NCI-H1417 treated with DMSO at 0.1 percent for 48 hours (cell line): ENCODE results near the gene PRPF18.

Source experiments
- DNase-seq: peaks from one replicate; lab custom pipeline; 2025; lab: John Stamatoyannopoulos, UW

Gene PRPF18

DNA sequence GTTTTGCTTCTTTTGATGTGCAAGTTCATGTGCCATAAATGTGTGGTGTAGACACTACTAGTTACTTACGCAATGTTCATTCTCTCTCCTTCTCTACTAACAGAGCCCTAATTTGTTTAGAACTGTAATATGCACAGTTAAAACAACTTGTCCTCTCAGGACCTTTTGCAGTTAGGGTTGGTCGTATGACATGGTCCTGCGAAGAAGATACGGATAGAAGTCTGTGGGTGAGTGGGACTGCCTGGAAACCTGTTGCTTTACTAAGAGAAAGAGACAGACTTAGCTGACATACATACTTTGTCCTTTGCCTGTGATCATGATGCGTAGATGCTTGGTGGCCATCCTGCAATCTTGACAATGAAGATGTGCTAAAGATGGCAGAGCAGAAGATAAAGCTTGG is 51.1 kb downstream of the PRPF18 start:
- no peak for DNase-seq

DNA sequence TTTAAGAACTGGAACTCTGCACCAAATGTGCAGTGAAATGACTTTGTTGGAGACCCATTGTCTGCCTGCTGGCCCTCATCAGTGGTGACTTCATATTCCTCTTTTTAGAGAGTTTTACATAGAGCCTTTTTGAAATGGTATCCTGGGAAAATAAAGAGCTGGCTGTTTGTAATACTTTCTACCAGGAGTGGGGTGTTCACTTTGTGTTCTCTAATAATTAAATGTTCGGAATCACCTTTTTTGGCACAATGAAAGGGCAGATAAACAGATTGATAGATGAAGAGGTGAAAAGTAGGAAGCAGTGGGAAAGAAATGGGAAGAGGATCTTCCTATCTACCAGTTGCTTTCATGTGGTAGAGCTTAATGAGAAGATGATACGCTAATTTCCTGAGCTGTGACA is 55.5 kb downstream of the PRPF18 start:
- DNase-seq: no peak

DNA sequence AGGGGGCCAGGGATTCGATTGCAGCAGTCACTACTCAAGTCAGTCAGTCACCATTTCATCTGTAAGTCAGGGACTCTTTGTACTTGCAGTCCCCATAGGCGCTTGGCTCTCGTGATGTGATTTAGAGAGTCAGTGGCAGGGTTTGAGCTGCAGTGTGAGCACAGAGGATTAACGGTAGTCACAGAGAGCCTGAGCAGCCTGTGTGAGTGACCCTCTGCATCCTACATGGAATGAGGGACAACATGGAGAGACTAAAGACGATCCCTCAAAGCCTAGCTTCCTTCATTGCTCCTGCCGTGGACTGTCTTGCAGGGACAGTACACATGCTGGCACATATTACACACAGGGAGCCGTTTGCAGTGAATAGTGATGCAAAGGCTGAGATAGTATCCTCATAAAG is 56.3 kb downstream of the PRPF18 start:
- no peak for DNase-seq

DNA sequence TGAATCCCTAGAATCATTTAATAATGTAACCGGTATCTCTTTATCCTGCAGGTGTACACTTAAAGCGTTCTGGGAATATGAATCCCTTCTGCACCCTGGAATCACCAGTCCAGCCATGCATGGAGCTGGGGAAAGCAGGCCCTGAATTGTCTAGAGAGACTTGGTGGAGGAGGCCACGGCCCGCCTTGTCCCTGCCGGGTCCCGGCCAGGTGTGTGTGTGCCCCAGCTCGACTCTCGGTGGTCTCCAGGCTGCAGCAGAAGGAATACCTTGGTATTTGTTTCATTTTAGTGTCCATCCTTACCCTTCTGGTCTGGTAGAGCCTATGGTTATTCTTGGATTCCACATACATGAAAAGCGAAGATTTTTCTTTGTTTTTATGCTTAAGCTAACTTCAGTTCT is 58.1 kb downstream of the PRPF18 start:
- DNase-seq: no peak

DNA sequence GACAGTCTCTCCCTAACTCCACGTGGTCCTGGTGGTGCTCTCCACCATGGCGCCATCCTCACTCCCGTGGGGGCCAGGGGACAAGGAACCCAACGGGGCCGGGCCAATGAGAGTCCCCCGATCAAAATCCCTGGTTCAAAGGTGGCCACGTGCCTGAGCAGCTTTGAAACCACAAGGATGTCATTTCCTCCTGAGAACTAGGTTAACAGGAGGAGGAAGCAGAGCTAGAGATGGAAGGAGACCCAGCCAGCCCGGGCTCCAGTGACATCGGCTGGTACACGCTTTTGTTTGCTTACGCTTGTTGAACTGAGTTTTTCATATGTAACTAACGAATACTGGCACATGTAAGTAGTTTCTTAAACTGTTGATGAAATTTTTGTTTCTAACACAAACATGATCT is 61.7 kb downstream of the PRPF18 start:
- DNase-seq: no peak

DNA sequence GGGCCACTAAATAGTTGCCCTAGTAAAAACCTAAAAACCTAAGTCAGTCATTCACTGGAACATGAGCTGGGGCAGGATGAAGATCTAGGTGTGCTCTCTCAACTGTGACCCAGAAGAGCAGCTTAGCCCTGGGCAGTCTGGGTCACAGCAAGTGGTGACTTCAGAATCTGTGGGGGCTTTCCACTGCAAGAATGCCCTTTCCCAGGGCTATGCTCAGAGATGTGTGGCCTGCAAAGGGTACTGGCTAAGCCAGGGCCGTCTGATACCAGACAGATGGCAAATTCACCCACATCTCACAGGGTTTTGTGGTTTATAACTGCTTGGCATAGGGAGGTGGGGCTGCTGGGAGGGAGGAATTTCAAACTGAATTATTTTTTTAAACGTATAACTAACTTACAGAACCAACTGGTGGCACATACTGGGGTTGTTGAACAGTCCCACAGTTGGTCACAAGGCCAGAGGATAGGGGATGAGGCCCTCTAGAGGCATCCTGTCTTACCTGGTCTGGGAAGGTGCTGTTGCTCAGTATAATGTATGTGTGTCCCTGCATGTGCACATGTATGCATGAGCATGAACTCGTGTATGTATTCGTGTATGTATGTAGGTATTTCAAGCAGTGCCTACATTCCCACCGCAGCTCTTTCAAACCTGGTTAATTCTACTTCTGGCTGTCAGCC is 63.2 kb downstream of the PRPF18 start:
- no peak for DNase-seq

DNA sequence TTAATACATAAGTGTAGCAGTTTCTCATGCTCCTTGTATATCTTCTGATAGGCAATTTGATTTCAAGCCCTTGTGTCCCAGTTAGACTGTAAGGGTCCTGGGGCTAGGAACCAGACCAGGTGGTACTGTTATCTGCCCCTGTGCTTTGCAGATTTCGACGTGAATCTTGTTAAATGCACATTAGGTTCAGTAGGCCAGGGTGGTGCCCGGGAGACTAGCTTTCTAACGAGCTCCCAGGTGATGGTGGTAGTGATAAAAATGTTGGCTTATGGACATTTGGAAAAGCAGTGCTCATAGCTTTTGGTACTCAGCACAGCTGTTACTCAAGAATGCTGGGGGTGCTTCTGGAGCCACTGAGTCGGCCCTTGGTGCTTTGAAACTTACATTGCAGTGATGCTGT is 64.2 kb downstream of the PRPF18 start:
- no peak for DNase-seq

DNA sequence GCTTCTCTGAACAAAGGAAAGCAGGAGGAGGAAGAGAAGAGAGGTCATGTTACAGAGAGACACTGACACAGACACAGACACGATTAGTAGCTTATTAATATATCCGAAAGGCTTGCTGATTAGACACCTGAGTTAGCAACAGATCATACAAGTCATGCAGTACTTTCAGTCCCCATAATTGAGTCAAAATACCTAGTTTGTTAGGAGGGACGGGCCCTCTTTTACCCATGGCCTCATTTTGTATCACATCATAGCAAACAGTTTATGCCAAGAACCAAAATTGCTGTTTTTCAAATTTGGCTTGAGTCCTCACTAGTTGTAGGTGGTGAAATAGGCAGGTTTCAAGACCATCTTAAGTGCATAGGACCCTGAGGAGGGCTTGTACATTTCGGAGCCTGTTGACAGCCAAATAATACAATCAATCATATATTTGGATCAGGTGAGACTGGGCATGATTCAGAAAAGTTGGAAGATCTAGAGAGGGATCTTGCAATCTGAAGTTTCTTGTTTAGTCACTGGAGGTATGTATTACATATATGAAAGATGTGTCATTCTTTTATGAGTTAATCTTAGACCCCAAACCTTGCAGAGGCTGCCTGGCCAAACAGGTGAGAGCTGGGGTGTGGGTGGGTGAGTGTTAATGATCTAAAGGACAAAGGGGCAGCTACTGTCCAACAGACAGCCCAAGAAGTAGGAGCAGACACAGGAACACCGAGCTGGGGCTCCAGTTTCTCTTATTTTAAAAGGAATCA is 65.4 kb downstream of the PRPF18 start:
- no peak for DNase-seq

DNA sequence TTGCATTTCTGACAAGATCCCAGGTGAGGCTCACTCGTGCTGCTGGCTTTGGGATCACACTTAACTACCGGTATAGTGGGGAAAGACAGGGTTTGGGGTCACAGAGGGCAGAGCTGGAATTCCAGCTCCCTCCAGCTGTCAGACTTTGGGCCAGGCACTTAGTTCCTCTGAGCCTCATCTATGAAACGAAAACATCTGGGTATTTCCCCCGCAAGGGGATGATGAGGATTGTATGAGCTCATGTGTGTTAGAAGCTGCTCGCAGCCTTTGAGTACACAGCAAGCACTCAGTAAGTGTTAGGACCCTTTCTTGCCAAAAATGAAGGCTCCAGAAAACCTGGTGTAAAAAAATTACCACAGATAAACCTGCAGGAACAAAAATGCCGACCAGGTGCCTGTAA is 66.1 kb downstream of the PRPF18 start:
- no peak for DNase-seq

DNA sequence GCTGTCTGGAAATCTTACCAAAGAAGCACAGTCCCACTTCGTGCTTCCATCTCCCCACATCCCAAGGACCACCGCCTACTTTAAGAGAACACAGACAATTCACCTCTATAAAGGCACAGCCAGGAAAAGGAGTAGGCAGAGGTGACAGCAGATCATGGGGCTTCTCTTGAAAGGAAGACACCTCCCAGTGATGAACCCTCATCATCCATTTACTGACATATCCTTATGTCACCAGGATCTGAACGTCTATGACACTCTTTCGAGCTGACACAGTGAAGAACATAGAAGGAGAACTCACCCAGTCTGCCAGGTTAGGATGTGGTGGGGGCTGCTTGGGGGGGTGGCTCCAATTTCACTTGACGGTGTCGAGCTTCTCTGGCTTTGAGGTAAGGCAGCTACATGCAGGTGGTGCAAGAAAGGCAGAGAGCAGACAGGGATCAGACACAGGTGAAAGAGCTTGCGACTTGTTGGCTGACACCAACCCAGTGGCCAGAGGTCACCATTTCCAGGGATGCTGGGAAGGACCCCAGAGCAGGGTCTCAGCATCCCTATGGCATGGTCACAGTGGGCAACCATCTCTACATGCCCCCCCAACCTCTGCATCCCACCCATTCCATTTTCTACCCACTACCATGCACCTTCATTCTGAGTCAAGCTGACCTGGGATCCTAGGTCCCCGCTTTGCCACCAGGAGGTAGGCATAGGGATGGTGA is 67.5 kb downstream of the PRPF18 start:
- DNase-seq: no peak

DNA sequence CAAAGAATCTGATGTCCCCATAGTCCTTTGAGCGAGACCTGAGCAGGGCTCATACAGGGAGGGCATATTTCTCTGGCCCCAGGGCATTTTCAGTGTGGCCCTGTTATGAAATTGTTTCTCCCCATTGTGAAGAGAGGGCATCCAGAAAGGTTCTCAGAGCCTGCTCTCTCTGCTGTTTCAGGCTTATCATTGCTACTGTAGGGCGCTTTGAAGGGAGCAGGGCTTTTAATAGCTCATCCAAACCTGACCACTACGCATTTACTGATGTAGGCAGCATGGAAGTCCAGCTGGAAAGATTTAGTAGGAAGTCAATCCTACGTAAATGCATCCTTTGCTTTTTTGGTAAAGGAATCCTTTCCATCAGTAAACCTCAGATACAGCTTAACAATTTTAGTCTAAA is 68.1 kb downstream of the PRPF18 start:
- no peak for DNase-seq

DNA sequence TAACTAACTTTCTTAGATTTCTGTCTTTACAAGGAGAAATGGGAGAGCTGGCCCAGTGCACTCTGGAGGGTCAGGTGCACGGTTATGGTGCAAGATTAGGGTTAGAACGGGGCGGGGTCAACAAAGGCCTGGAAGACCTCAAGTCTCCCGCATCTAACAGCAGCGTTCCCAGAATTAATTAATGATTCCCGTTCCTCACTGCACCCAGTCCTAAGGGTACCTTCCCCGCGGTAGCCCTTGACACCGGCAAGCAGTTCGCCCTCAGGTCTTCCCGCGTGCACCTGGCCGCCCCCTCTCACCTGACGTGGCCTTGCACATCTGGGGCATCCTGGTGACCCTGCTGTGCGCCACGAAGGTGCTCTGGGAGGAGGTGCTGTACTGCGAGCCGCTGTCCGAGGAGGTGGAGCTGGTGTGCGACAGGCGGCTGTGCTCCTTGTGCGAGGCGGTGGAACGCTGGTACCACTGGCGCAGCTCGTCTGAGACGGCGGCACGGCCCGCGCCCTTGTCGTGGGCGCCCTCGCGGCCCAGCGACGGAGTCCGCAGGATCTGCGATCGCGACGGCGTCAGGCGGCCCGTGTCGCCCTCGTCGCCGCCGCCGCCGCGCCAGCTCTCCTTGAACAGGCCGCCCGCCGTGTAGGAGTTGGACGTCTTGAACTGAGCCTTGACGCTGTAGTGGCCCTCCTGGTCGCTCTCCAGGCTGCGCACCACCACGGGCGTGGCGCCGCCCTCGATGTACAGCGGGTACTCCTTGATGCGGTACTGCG is 69.8 kb downstream of the PRPF18 start:
- DNase-seq: no peak

DNA sequence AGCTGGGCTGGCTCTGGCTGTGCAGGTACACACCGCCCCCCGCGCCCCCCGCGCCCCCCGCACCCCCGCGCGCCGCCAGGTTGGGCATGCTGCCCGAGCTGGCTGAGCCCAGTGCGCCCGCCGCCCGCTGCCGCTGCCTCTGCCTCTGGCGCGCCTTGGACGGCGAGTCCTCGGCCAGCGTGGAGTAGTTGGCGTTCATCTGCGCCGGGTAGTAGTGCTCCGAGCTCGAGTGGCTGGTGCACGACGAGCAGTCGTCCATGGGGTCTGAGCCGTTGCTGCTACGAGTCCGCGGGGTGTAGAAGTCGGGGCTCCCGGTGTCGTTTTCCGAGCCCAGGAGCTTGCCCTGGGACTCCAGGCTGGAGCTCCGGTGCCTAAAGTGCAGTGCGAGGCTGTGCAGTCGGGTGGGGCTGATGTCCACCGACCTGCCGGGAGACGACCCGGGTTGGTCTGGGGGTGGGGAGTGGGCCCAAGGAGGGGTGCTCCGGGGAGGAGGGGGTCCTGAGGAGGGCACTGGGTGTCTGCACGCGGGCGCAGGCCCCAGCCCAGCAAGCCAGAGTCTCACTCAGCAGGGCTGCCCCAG is 70.4 kb downstream of the PRPF18 start:
- no peak for DNase-seq

DNA sequence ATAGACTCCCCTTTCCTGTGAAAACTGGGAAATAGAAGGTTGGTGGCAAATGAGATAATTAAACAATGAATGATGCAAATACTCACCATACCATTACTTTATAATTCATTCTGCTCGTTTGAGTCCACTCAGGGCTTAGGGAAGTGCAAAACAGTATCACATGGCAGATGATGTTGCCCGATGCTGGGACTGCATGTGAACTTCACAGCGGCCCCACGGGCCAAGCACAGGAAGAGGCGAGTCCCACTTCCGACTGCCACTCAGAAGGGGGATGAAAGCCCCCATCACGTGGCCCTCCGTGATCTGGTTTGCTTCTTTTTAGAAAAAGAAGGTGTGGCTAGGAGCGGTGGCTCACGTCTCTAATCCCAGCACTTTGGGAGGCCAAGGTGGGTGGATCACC is 71.5 kb downstream of the PRPF18 start:
- DNase-seq: no peak

DNA sequence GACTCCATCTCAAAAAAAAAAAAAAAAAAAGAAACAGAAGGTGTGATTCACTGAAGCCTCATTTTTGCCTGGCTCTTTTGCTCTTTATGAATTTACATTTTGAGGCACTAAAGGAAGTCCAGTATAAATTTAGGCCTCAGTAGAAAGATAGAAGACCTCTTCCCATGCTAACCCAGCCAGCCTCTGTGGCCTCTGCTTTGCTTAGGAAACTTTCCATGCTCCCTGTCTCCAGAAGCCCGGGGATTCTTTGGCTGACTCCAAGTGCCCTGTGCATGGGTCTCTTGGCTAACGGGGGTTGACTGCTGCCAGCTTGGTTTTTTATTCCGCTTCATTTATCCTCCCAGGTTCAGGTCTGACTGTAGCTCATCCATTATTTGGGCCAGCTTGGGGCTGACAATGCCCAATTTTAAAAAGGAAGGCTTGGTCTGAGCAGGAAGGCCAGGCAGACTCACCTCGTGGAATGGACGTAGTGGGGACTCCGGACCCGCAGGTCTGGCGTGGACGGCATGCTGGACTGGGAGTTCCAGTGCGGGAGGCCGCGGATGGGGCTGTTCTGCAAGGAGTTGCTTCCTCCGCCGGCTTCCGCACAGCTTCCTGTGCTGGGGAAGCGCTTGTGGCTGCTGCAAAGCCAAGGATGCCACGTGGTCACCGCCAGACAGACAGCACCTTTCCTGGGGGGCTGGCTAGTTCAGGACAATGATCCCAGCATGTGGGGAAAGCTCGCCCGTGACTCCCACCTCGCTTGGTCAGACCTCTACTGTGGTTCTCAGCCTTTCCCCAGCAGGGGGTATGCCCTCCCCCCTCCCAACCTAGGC is 72.3 kb downstream of the PRPF18 start:
- no peak for DNase-seq

DNA sequence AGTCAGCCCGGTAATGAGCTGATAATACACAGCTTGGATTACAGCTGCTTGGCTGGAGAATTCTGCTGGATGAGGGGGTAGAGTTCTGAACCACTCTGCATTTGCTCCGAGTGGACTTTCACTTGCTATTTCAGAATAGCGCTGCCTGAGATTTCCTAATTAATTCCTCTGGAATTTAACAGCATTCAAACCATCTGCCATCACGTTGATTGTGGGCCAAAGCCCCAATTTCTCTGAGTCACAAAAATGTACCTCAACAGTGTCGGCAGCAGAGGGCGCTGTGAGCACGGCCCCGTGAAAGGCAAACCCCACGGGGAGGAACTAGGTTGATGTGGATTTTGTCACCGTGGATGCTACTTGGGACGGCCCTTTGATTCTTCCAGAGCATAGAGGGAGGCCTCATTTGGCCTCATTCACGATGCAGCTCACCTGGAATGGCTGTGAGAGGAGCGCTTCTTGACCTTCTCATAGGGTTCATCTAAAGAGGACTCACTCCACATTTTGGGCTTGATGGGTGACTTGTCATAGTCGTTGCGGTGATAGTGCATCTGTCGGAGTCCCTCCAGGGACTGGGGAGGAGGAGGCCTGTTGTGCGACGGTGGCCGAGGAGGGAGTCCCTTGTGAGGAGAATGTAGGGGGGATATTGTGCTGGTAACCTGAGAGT is 73.3 kb downstream of the PRPF18 start:
- DNase-seq: no peak

DNA sequence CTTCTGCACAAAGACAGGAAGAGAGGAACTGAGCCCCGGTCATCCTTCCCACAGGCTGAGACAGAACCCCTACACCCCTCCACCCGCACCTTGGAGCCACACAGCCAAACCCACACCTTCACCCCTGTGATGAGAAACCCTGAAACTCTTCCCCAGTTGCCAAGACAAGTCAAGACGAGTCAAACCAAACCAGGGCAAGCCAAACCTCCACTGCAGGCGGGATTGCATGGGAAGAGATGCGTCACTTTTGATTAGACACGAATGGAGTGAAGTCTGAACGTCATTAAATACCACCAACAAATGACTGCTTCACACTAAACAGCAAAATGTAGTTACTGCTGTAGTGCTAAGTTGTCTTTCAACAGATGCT is 73.8 kb downstream of the PRPF18 start:
- DNase-seq: no peak

DNA sequence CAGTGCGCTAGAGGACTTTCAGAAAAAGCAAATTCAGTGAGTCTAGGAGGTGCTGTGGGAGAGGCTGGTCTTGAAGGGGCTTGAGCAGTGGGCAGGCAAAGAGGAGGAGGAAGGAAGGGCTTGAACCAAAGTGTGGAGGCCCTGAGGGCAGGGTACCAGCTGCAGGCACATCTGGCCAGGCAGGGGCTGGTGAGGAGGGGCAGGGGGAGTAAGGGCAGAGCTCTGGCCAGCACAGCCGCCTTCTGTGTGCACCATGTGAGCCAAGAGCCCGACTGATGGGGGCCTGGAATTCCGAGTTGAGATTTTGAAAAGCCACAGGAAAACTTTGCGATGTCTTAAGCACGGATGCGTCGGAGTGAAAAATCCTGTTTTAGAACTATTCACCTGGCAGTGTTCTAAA is 74.5 kb downstream of the PRPF18 start:
- DNase-seq: no peak

DNA sequence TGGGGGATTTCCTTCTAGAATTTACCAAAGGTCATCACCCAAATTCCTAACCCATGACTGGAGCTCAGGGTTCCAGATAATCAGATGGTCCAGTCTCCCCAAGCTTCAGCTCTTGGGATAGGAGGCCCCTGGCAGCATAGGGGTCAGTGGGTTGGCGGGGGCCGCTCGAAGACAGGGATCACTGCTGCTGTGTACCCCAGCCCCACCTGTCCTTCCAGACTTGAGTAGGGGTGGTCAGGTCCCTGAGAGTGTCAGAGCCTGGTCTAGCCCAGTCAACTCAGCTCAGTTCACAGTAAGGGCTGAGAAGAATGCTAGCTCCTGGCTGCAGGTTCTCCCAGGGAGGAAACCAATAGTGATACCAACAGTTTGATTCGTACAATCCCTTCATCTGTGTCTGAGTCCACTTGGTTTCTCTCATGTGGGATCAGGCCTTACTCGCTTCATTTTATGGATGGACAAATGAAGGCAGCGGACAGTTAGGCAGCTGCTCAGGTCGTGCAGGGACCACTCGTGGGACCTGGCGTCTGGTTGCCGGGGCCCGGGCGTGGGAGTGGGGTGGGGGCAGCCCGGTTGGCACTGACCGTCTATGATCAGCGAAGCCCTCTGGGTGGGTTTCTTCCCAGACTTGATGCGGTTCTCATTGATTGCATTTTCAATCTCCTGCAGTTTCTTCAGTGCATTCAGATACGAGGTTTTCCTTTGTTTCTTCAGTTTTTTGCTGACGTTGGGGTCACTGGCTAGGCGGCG is 78.9 kb downstream of the PRPF18 start:
- DNase-seq: no peak

DNA sequence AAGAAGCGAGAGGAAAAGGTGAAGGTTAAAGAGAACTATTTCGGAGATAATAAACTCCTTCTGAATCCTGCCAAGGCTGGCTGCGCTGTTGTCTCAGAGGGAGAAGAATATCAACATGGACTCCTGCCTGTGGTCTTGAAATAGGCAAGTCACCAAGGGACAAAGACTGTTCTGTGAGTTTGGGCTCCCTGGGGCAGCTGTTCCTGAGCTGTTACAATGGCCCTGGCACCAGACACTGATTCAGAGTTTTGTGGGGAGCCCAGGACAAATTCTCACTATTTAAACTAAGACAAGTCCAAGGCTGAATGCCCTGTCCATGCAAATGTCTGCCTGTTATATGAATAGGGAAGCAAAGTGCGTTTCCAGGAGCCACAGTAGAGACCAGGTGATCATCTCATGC is 81.4 kb downstream of the PRPF18 start:
- no peak for DNase-seq
